DOHH2 (cell line): Measurements from ENCODE around the gene LAMB2.

Experiments
- H3F3A ChIP-seq: fragments of 200-600 bp; sonication (generic), shearing (Covaris generic); 2 replicates; pipeline ENCODE4 v1.6.0; 2016; ENCODE audit warnings: antibody characterized with exemption, mild to moderate bottlenecking; ENCODE audit not compliant: control insufficient read depth, insufficient read depth
- H3K27ac ChIP-seq: fragments of 200-600 bp; sonication (generic); 2 replicates; pipeline ENCODE4 v1.5.1; 2014; ENCODE audit warnings: low read depth, mild to moderate bottlenecking, low read length, moderate library complexity
- H3K27me3 ChIP-seq: fragments of 200-600 bp; sonication (generic); 2 replicates; pipeline ENCODE4 v1.6.1; 2014; ENCODE audit warnings: mild to moderate bottlenecking, low read length, mixed read lengths; ENCODE audit not compliant: control insufficient read depth
- H3K36me3 ChIP-seq: fragments of 200-600 bp; sonication (generic); 2 replicates; pipeline ENCODE4 v1.6.1; 2014; ENCODE audit warnings: mild to moderate bottlenecking, low read length, moderate library complexity, mixed read lengths; ENCODE audit not compliant: control insufficient read depth
- H3K4me1 ChIP-seq: fragments of 200-600 bp; sonication (generic); 2 replicates; pipeline ENCODE4 v1.6.1; 2014; ENCODE audit warnings: mild to moderate bottlenecking, low read length, mixed read lengths; ENCODE audit not compliant: control insufficient read depth
- H3K4me2 ChIP-seq: fragments of 200-600 bp; sonication (generic); 2 replicates; pipeline ENCODE4 v1.6.0; 2014; ENCODE audit warnings: mild to moderate bottlenecking, low read length, moderate library complexity
- H3K4me3 ChIP-seq: fragments of 200-600 bp; sonication (generic); 2 replicates; pipeline ENCODE4 v1.5.1; 2014; ENCODE audit warnings: mild to moderate bottlenecking, low read length, mixed read lengths
- H3K79me2 ChIP-seq: fragments of 200-600 bp; sonication (generic); 2 replicates; pipeline ENCODE4 v1.6.1; 2014; ENCODE audit warnings: mild to moderate bottlenecking, low read length, mixed read lengths; ENCODE audit not compliant: control insufficient read depth
- H3K9me2 ChIP-seq: fragments of 200-600 bp; sonication (generic); replicated peaks from 2 replicates; pipeline ENCODE4 v1.6.1; 2014; ENCODE audit warnings: mild to moderate bottlenecking, low read length, mixed read lengths; ENCODE audit not compliant: control insufficient read depth
- H3K9me3 ChIP-seq: fragments of 200-600 bp; sonication (generic); 2 replicates; pipeline ENCODE4 v1.6.1; 2014; ENCODE audit warnings: antibody characterized with exemption, low read length, mixed read lengths; ENCODE audit not compliant: control insufficient read depth, insufficient read depth
- H4K20me1 ChIP-seq: fragments of 200-600 bp; sonication (generic); 2 replicates; pipeline ENCODE4 v1.6.0; 2014; ENCODE audit warnings: low read depth, mild to moderate bottlenecking, antibody characterized with exemption, low read length, moderate library complexity; ENCODE audit not compliant: control insufficient read depth, insufficient read depth
- EZH2phosphoT487 ChIP-seq: fragments of 200-600 bp; sonication (generic); IDR thresholded peaks from 2 replicates; pipeline ENCODE4 v1.6.1; 2017; ENCODE audit warnings: borderline replicate concordance, mild to moderate bottlenecking, antibody characterized with exemption, low read length, moderate library complexity, mixed read lengths
- TF ChIP-seq, protein P1 (sequence below): fragments of 200-600 bp; sonication (generic); IDR thresholded peaks from one replicate; pipeline ENCODE4 v1.5.1; 2014; ENCODE audit warnings: antibody characterized with exemption, mild to moderate bottlenecking, low read depth, low read length; ENCODE audit not compliant: poor library complexity, severe bottlenecking

Gene LAMB2

DNA sequence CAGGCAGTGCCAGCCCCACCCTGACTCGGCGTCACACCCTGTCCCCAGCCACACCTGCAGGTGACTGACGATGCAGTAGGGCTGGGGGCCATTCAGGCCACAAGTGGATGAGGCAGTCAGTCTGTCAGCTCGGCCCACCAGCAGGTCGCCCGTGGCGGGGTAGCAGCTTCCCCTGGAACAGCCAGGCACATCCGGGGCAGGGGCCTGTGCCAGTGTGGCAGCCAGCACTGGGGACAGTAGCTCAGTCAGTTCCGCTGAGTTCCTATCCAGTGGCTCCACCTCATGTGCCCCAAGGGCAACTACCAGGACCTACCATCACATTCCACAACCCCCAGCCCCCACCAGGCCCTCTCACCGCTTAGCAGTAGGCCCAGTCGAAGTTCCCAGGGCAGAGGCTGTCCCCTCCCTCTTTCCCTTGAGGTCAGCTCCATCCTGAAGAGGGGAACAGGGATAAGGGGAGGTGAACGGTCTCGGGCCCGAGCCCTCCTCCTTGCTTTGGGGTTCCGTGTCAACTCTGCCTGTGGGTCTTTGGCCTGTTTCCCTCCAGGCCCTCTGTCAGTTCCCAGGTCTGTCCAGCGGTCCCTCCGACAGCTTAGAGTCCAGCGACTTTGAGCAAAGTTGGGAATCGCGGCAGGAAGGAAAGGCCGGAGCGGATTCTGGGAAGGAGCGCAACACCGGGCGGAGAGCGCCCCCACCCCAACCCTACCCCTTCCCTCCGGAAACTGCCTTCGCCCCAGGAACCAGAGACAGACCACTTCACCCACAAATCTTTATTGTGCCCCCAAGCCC is at the start of gene LAMB2:
LAMB2 (minus strand) TSS at position 614 of the 789 bp plus-strand sequence; CDS start at position 431, 183 bp downstream.
- Histone ChIP-seq H3K4me3 (peak within 1 kb of the TSS; percentile 55), H3K4me2 (peak within 1 kb of the TSS; percentile 59)
- TF ChIP-seq EZH2phosphoT487: no peak
- TF ChIP-seq, protein P1, sequence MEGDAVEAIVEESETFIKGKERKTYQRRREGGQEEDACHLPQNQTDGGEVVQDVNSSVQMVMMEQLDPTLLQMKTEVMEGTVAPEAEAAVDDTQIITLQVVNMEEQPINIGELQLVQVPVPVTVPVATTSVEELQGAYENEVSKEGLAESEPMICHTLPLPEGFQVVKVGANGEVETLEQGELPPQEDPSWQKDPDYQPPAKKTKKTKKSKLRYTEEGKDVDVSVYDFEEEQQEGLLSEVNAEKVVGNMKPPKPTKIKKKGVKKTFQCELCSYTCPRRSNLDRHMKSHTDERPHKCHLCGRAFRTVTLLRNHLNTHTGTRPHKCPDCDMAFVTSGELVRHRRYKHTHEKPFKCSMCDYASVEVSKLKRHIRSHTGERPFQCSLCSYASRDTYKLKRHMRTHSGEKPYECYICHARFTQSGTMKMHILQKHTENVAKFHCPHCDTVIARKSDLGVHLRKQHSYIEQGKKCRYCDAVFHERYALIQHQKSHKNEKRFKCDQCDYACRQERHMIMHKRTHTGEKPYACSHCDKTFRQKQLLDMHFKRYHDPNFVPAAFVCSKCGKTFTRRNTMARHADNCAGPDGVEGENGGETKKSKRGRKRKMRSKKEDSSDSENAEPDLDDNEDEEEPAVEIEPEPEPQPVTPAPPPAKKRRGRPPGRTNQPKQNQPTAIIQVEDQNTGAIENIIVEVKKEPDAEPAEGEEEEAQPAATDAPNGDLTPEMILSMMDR: no peak

DNA sequence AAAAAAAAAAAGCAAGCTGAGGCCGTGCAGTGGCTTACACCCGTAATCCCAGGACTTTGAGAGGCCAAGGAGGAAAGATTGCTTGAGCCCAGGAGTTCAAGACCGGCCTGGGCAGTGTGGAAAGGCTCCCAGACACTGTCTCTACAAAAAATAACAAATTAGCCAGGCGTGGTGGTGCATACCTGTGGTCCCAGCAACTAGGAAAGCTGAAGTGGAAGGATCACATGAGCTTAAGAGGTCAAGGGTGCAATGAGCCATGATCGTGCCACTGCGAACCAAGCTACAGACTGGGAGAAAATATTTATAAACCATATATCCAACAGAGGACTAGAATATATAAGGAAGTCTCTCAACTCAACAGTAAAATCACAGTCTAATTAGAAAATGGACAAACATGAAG is 48.5 kb upstream of the LAMB2 start:
- H3F3A ChIP-seq: no peaks in the 10 kb centered on the region
- no peaks in the 10 kb centered on the region for H3K79me2 ChIP-seq
- H3K9me2 ChIP-seq: no peaks in the 10 kb centered on the region
- peaks cover 8% of the 10 kb centered on the region; the same call in 1 of the 2 replicates for H3K27me3 ChIP-seq
- no peaks in the 10 kb centered on the region for H3K4me1 ChIP-seq
- no peak overlapping the region for H3K27ac ChIP-seq
- H3K9me3 ChIP-seq: no peaks in the 10 kb centered on the region
- H3K36me3 ChIP-seq: no peaks in the 10 kb centered on the region
- H3K4me3 ChIP-seq: no peak overlapping the region
- no peaks in the 10 kb centered on the region for H4K20me1 ChIP-seq
- no peak overlapping the region for H3K4me2 ChIP-seq
- TF ChIP-seq, protein P1: no peak
- no peak for TF ChIP-seq EZH2phosphoT487

More for the DNA sequence above, at the start of gene LAMB2:
- Histone ChIP-seq H4K20me1 (no peaks in the 10 kb centered on the region), H3F3A (no peaks in the 10 kb centered on the region), H3K79me2 (no peaks in the 10 kb centered on the region), H3K27ac (no peak within 1 kb of the TSS), H3K36me3 (no peaks in the 10 kb centered on the region), H3K4me1 (peaks cover 10% of the 10 kb centered on the region; the same call in 1 of the 2 replicates), H3K9me2 (no peaks in the 10 kb centered on the region), H3K27me3 (no peaks in the 10 kb centered on the region), H3K9me3 (no peaks in the 10 kb centered on the region)

DNA sequence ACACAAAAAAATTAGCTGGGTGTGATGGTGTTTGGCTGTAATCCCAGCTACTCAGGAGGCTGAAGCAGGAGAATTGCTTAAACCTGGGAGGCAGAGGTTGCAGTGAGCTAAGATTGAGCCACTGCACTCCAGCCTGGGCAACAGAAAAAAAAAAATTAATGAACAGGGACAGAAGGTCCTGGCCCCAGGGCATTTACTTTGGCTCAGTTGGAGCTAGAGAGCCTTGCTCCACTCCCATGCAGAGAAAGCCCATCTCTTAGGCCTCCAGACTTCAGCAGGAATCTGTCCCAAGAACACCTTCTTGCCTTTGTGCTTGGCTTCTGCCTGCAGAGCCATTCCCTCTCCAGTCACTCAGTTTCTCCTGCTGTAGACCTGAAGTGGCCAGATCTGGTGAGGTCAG is 47.3 kb upstream of the LAMB2 start:
- TF ChIP-seq, protein P1: no peak
- TF ChIP-seq EZH2phosphoT487: no peak
- Histone ChIP-seq H3K27me3 (peaks cover 8% of the 10 kb centered on the region; the same call in 1 of the 2 replicates), H3K27ac (no peak overlapping the region), H3K79me2 (no peaks in the 10 kb centered on the region), H3K4me1 (no peaks in the 10 kb centered on the region), H3K9me2 (no peaks in the 10 kb centered on the region), H4K20me1 (no peaks in the 10 kb centered on the region), H3F3A (no peaks in the 10 kb centered on the region), H3K9me3 (no peaks in the 10 kb centered on the region), H3K4me3 (no peak overlapping the region), H3K4me2 (no peak overlapping the region), H3K36me3 (no peaks in the 10 kb centered on the region)
